HepG2 (cell line): ENCODE results near the gene ZSCAN5C. TPM values are rescaled to one million over a fixed set of nuclear protein-coding genes. Genes with fewer than 3 reads are reported as not detected.
A peak's percentile ranks its signal among the peaks of the same experiment; 100 is the strongest.

Experiments
- ARID4A ChIP-seq: sonication (generic); formaldehyde crosslinking; IDR thresholded peaks from 2 replicates; pipeline ENCODE4 v1.5.0; 2020; ENCODE audit warnings: mild to moderate bottlenecking, missing genetic modification reagents, borderline replicate concordance
- BHLHE40 ChIP-seq: IDR thresholded peaks from 2 replicates; pipeline ENCODE4 v1.6.1; 2011; ENCODE audit warnings: low read length, improper control_type of control experiment
- FOXA1 ChIP-seq, 2 experiments: fragments of 450-650 bp in 1 of 2; sonication (generic) in 1 of 2; formaldehyde crosslinking in 1 of 2; IDR thresholded peaks; 2 replicates each; pipeline versions ENCODE4 v1.4.0 to v1.6.1; 2016 to 2020; ENCODE audit warnings: missing genetic modification reagents in 1 of 2
- HBP1 ChIP-seq: IDR thresholded peaks from 2 replicates; pipeline ENCODE4 v1.6.1; 2016; ENCODE audit warnings: low read depth, control low read depth
- NFE2L1 ChIP-seq: sonication (generic); formaldehyde crosslinking; IDR thresholded peaks from 2 replicates; pipeline ENCODE4 v1.4.0; 2020; ENCODE audit warnings: missing genetic modification reagents, mild to moderate bottlenecking, borderline replicate concordance
- RBFOX2 ChIP-seq: fragments of 200-400 bp; formaldehyde crosslinking; IDR thresholded peaks from 2 replicates; pipeline ENCODE4 v1.6.1; 2017; ENCODE audit warnings: low read depth, mild to moderate bottlenecking, low read length
- RXRB ChIP-seq: IDR thresholded peaks from 2 replicates; pipeline ENCODE4 v1.6.1; 2016; ENCODE audit warnings: borderline replicate concordance, missing genetic modification reagents, missing compliant biosample characterization
- TOPORS ChIP-seq: sonication (generic); formaldehyde crosslinking; IDR thresholded peaks from 2 replicates; pipeline ENCODE4 v1.8.0; 2023; ENCODE audit warnings: mild to moderate bottlenecking, missing genetic modification reagents
- ZNF335 ChIP-seq: sonication (generic); formaldehyde crosslinking; IDR thresholded peaks from 2 replicates; pipeline ENCODE4 v1.4.0; 2020; ENCODE audit warnings: missing genetic modification reagents
- ZNF577 ChIP-seq: sonication (generic); formaldehyde crosslinking; IDR thresholded peaks from 2 replicates; pipeline ENCODE4 v1.4.0; 2020; ENCODE audit warnings: mild to moderate bottlenecking, low read depth, missing genetic modification reagents, borderline replicate concordance
- ZNF589 ChIP-seq: sonication (generic); formaldehyde crosslinking; conservative IDR thresholded peaks from 2 replicates; pipeline ENCODE4 v1.8.0; 2022; ENCODE audit warnings: mild to moderate bottlenecking, moderate library complexity, missing genetic modification reagents
- ZNF883 ChIP-seq: sonication (generic); formaldehyde crosslinking; IDR thresholded peaks from 2 replicates; pipeline ENCODE4 v1.5.1; 2020; ENCODE audit warnings: mild to moderate bottlenecking, missing genetic modification reagents; ENCODE audit errors: not compliant biosample characterization
- polyA plus RNA-seq, 8 experiments: library from polyadenylated mRNA; depleted of rRNA in 3 of 8; stranded (reverse) in 7 of 8; unstranded in 1 of 8; fragments of >200 nt; fragmentation: Illumina TruSeq in 4 of 8; extraction: Trizol in 4 of 8; gene quantifications; 2 replicates each; pipeline versions ENCODE4 v1.2.1 to v1.2.3, GENCODE V29; 2011 to 2016; ENCODE audit warnings: low read depth in 4 of 8, missing spikeins in 1 of 8, mixed read lengths in 1 of 8; ENCODE audit not compliant: insufficient read depth in 1 of 8
- total RNA-seq, 5 experiments: library from RNA; depleted of rRNA; stranded (reverse); fragments of >200 nt; fragmentation: Illumina TruSeq; extraction: Trizol; gene quantifications; 2 replicates each; pipeline ENCODE4 v1.2.3, GENCODE V29; 2016; ENCODE audit warnings: low read depth in 1 of 5
- TF ChIP-seq, protein P1 (sequence below): IDR thresholded peaks from 2 replicates; pipeline ENCODE4 v1.4.0; 2020; ENCODE audit warnings: mild to moderate bottlenecking, missing genetic modification reagents
- TF ChIP-seq, protein P2 (sequence below): sonication (generic); formaldehyde crosslinking; IDR thresholded peaks from 2 replicates; pipeline ENCODE4 v1.4.0; 2020; ENCODE audit warnings: missing genetic modification reagents
- TF ChIP-seq, protein P3 (sequence below): sonication (generic); formaldehyde crosslinking; IDR thresholded peaks from 2 replicates; pipeline ENCODE4 v1.4.0; 2020; ENCODE audit warnings: missing genetic modification reagents, low read depth, mild to moderate bottlenecking, borderline replicate concordance

Gene ZSCAN5C
- total and polyA plus RNA-seq, 2 of the 13 experiments (the other 11 are each of a cell fraction or from before 2014, with no cell fraction given): not detected

GRCh38 chr19:56170261-56170660 lies 31.8 kb upstream of the ZSCAN5C start (continued):
- TF ChIP-seq, protein P1, sequence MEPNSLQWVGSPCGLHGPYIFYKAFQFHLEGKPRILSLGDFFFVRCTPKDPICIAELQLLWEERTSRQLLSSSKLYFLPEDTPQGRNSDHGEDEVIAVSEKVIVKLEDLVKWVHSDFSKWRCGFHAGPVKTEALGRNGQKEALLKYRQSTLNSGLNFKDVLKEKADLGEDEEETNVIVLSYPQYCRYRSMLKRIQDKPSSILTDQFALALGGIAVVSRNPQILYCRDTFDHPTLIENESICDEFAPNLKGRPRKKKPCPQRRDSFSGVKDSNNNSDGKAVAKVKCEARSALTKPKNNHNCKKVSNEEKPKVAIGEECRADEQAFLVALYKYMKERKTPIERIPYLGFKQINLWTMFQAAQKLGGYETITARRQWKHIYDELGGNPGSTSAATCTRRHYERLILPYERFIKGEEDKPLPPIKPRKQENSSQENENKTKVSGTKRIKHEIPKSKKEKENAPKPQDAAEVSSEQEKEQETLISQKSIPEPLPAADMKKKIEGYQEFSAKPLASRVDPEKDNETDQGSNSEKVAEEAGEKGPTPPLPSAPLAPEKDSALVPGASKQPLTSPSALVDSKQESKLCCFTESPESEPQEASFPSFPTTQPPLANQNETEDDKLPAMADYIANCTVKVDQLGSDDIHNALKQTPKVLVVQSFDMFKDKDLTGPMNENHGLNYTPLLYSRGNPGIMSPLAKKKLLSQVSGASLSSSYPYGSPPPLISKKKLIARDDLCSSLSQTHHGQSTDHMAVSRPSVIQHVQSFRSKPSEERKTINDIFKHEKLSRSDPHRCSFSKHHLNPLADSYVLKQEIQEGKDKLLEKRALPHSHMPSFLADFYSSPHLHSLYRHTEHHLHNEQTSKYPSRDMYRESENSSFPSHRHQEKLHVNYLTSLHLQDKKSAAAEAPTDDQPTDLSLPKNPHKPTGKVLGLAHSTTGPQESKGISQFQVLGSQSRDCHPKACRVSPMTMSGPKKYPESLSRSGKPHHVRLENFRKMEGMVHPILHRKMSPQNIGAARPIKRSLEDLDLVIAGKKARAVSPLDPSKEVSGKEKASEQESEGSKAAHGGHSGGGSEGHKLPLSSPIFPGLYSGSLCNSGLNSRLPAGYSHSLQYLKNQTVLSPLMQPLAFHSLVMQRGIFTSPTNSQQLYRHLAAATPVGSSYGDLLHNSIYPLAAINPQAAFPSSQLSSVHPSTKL (CRISPR knock-in tag): peak; percentile 80
- TF ChIP-seq ZNF883 (CRISPR knock-in tag) (peak; percentile 37), ZNF589 (CRISPR knock-in tag) (0 out of 2 replicates have a peak, but pooled peaks have one; percentile 65), ARID4A (CRISPR knock-in tag) (peak; percentile 57; the same call in 1 of the 2 replicates), FOXA1 (IDR thresholded peaks at IDR 0.05) (no peak), FOXA1 (CRISPR knock-in tag; IDR thresholded peaks at IDR 0.05) (0 out of 2 replicates have a peak, but pooled peaks have one; percentile 17), RXRB (CRISPR knock-in tag) (peak; percentile 67), BHLHE40 (peak; percentile 82), ZNF335 (peak; percentile 53; the same call in 1 of the 2 replicates), TOPORS (CRISPR knock-in tag) (no peak), HBP1 (CRISPR knock-in tag) (0 out of 2 replicates have a peak, but pooled peaks have one; percentile 46), ZNF577 (CRISPR knock-in tag) (no peak), NFE2L1 (CRISPR knock-in tag) (peak; percentile 82; the same call in 1 of the 2 replicates), RBFOX2 (no peak)
- TF ChIP-seq, protein P2, sequence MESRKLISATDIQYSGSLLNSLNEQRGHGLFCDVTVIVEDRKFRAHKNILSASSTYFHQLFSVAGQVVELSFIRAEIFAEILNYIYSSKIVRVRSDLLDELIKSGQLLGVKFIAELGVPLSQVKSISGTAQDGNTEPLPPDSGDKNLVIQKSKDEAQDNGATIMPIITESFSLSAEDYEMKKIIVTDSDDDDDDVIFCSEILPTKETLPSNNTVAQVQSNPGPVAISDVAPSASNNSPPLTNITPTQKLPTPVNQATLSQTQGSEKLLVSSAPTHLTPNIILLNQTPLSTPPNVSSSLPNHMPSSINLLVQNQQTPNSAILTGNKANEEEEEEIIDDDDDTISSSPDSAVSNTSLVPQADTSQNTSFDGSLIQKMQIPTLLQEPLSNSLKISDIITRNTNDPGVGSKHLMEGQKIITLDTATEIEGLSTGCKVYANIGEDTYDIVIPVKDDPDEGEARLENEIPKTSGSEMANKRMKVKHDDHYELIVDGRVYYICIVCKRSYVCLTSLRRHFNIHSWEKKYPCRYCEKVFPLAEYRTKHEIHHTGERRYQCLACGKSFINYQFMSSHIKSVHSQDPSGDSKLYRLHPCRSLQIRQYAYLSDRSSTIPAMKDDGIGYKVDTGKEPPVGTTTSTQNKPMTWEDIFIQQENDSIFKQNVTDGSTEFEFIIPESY (CRISPR knock-in tag): peak; percentile 59; the same call in 1 of the 2 replicates
- TF ChIP-seq, protein P3, sequence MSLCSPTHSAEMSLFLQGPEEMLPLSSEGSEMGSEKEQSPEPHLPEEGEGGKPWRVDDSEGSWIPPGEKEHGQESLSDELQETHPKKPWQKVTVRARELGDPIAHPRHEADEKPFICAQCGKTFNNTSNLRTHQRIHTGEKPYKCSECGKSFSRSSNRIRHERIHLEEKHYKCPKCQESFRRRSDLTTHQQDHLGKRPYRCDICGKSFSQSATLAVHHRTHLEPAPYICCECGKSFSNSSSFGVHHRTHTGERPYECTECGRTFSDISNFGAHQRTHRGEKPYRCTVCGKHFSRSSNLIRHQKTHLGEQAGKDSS (CRISPR knock-in tag): peak; percentile 78; the same call in 1 of the 2 replicates
- TF ChIP-seq, all 625 proteins: peak for 207
